Measurements from ENCODE around the gene MYOT.

The MYOT gene

GRCh38 chr5:137901011-137901817, 33.6 kb downstream of the MYOT start:
- no peak for DNase-seq (ENCODE audit: low read depth)

- no peak for DNase-seq (ENCODE audit: low read depth)
These were observed 34.9 kb downstream of the MYOT start for GRCh38 chr5:137902408-137903133.

GRCh38 chr5:137914758-137915157, 47.1 kb downstream of the MYOT start:
- no peak for DNase-seq (ENCODE audit: low read depth)

GRCh38 chr5:137916923-137917322, 49.3 kb downstream of the MYOT start:
- DNase-seq (ENCODE audit: low read depth) = no peak

GRCh38 chr5:137921931-137922330, 54.3 kb downstream of the MYOT start:
- DNase-seq (ENCODE audit: low read depth) = no peak

- no peak for DNase-seq (ENCODE audit: low read depth)
These were observed 56.2 kb downstream of the MYOT start for GRCh38 chr5:137923856-137924255.

- DNase-seq (ENCODE audit: low read depth) = no peak
These were observed 65.1 kb downstream of the MYOT start for GRCh38 chr5:137932800-137933199.

GRCh38 chr5:137933491-137933911, 65.8 kb downstream of the MYOT start:
- DNase-seq (ENCODE audit: low read depth) = no peak

GRCh38 chr5:137935190-137935589, 67.5 kb downstream of the MYOT start:
- no peak for DNase-seq (ENCODE audit: low read depth)

GRCh38 chr5:137935694-137936093, 68.0 kb downstream of the MYOT start:
- no peak for DNase-seq (ENCODE audit: low read depth)
